Cardiac muscle cell (in vitro differentiated cells and primary cell): ENCODE results near the gene CLDN16. TPM values are rescaled to one million over a fixed set of nuclear protein-coding genes. Genes with fewer than 3 reads are reported as not detected.

Experiments used
- DNase-seq, 2 donors: peaks; one replicate each; pipeline versions ENCODE4 v3.0.0 to v3.0.0-alpha.2; 2010 to 2017; ENCODE audit warnings: low read depth in 1 of 2, low spot score in 1 of 2
- H3K27ac ChIP-seq: fragments of 200-600 bp; sonication (generic); 2 replicates; pipeline ENCODE4 v1.5.1; 2016
- H3K27me3 ChIP-seq: fragments of 200-600 bp; sonication (generic); 2 replicates; pipeline ENCODE4 v1.6.0; 2016; ENCODE audit warnings: control low read depth
- H3K36me3 ChIP-seq: fragments of 200-600 bp; sonication (generic); 2 replicates; pipeline ENCODE4 v1.5.1; 2016; ENCODE audit warnings: control low read depth
- H3K4me1 ChIP-seq: fragments of 200-600 bp; sonication (generic); 2 replicates; pipeline ENCODE4 v1.8.1; 2017; ENCODE audit warnings: low read depth, mild to moderate bottlenecking, mixed run types
- H3K4me3 ChIP-seq: fragments of 200-600 bp; sonication (generic); 2 replicates; pipeline ENCODE4 v1.5.1; 2016; ENCODE audit warnings: mild to moderate bottlenecking
- H3K9me3 ChIP-seq: fragments of 200-600 bp; sonication (generic); 2 replicates; pipeline ENCODE4 v1.5.1; 2017; ENCODE audit warnings: low read depth, mild to moderate bottlenecking, control low read depth
- CTCF ChIP-seq: IDR thresholded peaks from 2 replicates; pipeline ENCODE4 v1.5.1; 2012; ENCODE audit warnings: low read depth, mild to moderate bottlenecking, low read length
- polyA plus RNA-seq: library from polyadenylated mRNA; unstranded; fragments of >200 nt; fragmentation: Nextera tagmentation; extraction: Ambion mirVana; gene quantifications from 2 replicates; pipeline ENCODE4 v1.2.1, GENCODE V29; 2016
- total RNA-seq: library from RNA; depleted of rRNA; stranded (reverse); fragments of >200 nt; gene quantifications from 2 replicates; pipeline ENCODE4 v1.2.3, GENCODE V29; 2016

Gene CLDN16
- total and polyA plus RNA-seq, 2 experiments from 2014 or later, result 0.18 TPM; not detected in 1

DNA sequence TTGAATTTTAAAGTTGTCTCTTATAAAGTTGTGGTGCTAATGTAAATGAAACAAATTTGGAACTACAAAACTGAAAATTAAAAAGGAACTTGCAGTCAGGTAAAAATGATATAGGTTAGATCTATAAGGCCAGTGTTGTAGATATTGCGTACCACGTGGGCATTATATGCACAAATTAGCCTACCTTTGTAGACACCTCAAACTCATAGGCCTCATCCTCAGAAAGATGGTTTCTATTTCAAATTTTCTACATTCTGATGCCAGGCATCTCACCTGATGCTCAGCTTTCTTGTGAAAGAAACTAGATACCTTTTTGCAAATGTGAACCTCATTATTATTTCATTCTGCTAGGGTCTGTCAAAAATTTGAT, 36.1 kb downstream of the CLDN16 start:
- H3K4me3 ChIP-seq, result no peak overlapping the region
- no peak overlapping the region for H3K27ac ChIP-seq
- H3K27me3 ChIP-seq, result no peaks in the 10 kb centered on the region
- H3K4me1 ChIP-seq, result no peaks in the 10 kb centered on the region
- no peaks in the 10 kb centered on the region for H3K9me3 ChIP-seq
- DNase-seq, result no peak
- no peaks in the 10 kb centered on the region for H3K36me3 ChIP-seq
- no peak for TF ChIP-seq CTCF

- peak; percentile 64 to 81 for DNase-seq
- Histone ChIP-seq H3K36me3 (no peaks in the 10 kb centered on the region), H3K4me3 (no peak overlapping the region), H3K27ac (no peak overlapping the region), H3K9me3 (no peaks in the 10 kb centered on the region), H3K4me1 (no peaks in the 10 kb centered on the region), H3K27me3 (no peaks in the 10 kb centered on the region)
- peak; percentile 67 for TF ChIP-seq CTCF
Observed at GRCh38 chr3:190424478-190425439, 36.8 kb downstream of the CLDN16 start.

- H3K36me3 ChIP-seq, result no peaks in the 10 kb centered on the region
Observed at GRCh38 chr3:190425833-190426232, 37.9 kb downstream of the CLDN16 start.

DNA sequence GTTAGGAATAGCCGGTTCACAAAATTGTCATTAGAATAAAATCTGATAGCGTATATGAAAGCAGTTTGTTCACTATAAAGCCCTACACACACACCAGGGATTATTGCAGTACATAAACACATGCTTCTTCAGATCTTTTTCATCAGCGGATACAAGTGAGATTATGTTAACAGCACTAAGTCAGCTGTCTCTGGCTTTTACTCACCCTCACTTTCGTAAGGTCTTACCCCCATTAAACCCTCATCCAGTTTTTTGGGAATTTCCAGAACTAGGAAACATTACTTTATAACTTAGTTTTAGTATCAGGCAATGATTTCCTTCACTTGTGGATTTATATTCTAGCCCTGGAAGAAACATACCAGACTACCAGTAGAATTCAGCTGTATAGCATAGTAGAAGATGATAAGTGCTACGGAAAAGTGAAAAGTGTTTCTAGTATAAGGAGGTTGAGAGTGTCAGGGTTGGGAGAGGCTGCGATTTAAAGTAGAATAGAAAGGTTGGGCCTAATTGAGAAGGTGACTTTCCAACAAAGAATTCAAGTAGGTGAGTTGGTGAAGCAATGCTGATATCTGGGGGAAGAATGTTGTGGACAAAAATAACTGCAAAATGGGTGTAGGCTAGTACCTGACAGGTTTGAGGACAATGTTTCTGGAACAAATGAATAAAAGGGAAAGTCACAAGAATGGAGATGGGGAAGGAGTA, 39.0 kb downstream of the CLDN16 start:
- H3K4me1 ChIP-seq, result no peaks in the 10 kb centered on the region
- no peak for TF ChIP-seq CTCF
- no peaks in the 10 kb centered on the region for H3K27me3 ChIP-seq
- no peaks in the 10 kb centered on the region for H3K9me3 ChIP-seq
- no peak overlapping the region for H3K27ac ChIP-seq
- no peak for DNase-seq
- no peak overlapping the region for H3K4me3 ChIP-seq
- H3K36me3 ChIP-seq, result no peaks in the 10 kb centered on the region

More at GRCh38 chr3:190425833-190426232, 37.9 kb downstream of the CLDN16 start:
- no peak for TF ChIP-seq CTCF
- no peaks in the 10 kb centered on the region for H3K4me1 ChIP-seq
- no peak overlapping the region for H3K4me3 ChIP-seq
- no peak for DNase-seq
- H3K9me3 ChIP-seq, result no peaks in the 10 kb centered on the region
- no peaks in the 10 kb centered on the region for H3K27me3 ChIP-seq
- H3K27ac ChIP-seq, result no peak overlapping the region

GRCh38 chr3:190429681-190430080, 41.7 kb downstream of the CLDN16 start:
- Histone ChIP-seq H3K4me3 (no peak overlapping the region), H3K27ac (no peak overlapping the region), H3K4me1 (no peaks in the 10 kb centered on the region), H3K9me3 (no peaks in the 10 kb centered on the region), H3K36me3 (no peaks in the 10 kb centered on the region), H3K27me3 (no peaks in the 10 kb centered on the region)
- DNase-seq, result peak in 1 of 2 donors; percentile 23
- TF ChIP-seq CTCF, result no peak
